Astrocyte of the spinal cord (primary cell): ENCODE results near the gene ITGB5.

Experiments
- DNase-seq: peaks from one replicate; pipeline ENCODE4 v3.0.0; 2011; ENCODE audit warnings: low read depth, low spot score
- H3K4me3 ChIP-seq: 2 replicates; pipeline ENCODE4 v1.5.1; 2011; ENCODE audit warnings: low read depth, mild to moderate bottlenecking, low read length, moderate library complexity
- CTCF ChIP-seq: IDR thresholded peaks from 2 replicates; pipeline ENCODE4 v1.5.1; 2012; ENCODE audit warnings: low read depth, mild to moderate bottlenecking, low read length, inconsistent platforms
- in situ Hi-C: cut with HindIII; loops from 2 replicates; pipeline ENCODE4 v1.10.0; 2017; ENCODE audit warnings: low sequenced_read_pairs

The ITGB5 gene

DNA sequence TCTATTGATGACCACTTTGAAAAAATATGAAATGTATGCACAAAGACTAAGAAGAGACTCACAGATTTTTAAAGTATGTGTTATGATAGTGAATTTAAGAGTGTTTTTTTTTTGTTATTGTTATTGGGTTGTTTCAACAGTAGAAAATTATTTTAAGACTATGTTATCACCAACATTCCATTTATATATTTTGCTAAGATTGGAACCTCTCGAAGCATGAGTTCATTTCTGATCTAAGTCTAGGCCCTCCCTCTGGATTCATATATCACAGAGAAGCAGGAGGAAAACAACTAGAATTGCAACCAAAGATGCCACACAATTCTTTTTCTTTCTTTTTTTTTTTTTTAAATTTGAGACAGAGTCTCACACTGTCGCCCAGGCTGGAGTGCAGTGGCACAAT is 46.8 kb downstream of the ITGB5 start:
- in situ Hi-C loops: no loop called here
- H3K4me3 ChIP-seq: no peak overlapping the region
- DNase-seq: no peak
- TF ChIP-seq CTCF: no peak

- DNase-seq: no peak
- in situ Hi-C loops: no loop called here
Observed at GRCh38 chr3:124839896-124840295, 47.3 kb downstream of the ITGB5 start.

GRCh38 chr3:124838963-124839362 is 48.2 kb downstream of the ITGB5 start:
- no peak overlapping the region for H3K4me3 ChIP-seq
- in situ Hi-C loops: no loop called here
- no peak for DNase-seq
- no peak for TF ChIP-seq CTCF

More at GRCh38 chr3:124839896-124840295, 47.3 kb downstream of the ITGB5 start:
- no peak overlapping the region for H3K4me3 ChIP-seq
- no peak for TF ChIP-seq CTCF

GRCh38 chr3:124837730-124838186 is 49.4 kb downstream of the ITGB5 start:
- TF ChIP-seq CTCF: no peak
- DNase-seq: peak; percentile 64
- in situ Hi-C loops: no loop called here

DNA sequence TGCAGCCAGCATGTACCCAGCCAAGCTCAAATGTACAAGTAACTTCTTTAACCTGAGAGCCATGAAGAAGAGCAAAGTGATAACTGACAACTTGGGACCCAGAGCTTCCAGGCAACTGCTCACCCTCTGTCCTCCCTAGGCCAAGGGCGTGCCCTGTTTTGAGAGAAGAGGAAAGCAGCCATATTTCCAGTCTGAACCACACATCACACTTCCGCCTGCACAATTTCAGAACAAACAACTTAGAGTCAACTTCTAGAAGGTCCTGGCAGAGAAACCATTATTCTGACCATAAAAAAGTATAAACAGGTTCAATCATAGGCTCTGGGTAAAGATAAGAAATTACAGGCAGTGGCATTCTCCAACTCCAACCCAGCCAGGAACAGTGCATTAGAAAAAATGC is 50.1 kb downstream of the ITGB5 start:
- H3K4me3 ChIP-seq: no peak overlapping the region
- no peak for TF ChIP-seq CTCF
- in situ Hi-C loops: no loop called here
- no peak for DNase-seq

More at GRCh38 chr3:124837730-124838186, 49.4 kb downstream of the ITGB5 start:
- no peak overlapping the region for H3K4me3 ChIP-seq

DNA sequence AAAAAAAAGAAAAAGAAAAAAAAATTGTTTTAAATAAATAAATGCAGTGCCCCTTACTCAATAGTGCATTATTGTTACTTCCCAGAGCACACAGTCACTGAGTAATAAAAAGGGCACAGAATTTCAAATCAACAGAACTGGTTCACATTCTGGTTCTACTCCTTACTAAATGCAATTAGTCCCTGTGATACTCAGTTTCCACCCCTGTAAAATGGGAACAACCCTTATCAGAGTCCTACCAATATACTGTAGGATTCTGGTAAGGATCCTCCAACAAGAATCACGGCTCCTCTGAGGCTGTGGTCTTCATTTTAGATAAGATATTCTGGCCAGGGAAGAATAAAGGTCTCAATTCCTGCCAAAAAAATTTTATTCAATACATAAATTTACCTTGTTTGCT is 50.7 kb downstream of the ITGB5 start:
- in situ Hi-C loops: no loop called here
- no peak for TF ChIP-seq CTCF
- no peak overlapping the region for H3K4me3 ChIP-seq
- DNase-seq: no peak
